NAMALWA (cell line): Measurements from ENCODE around the gene FTCD.

ENCODE experiments used
- DNase-seq: peaks from one replicate; pipeline ENCODE4 v3.0.0-alpha.2; 2015; ENCODE audit warnings: low spot score

The FTCD gene

DNA sequence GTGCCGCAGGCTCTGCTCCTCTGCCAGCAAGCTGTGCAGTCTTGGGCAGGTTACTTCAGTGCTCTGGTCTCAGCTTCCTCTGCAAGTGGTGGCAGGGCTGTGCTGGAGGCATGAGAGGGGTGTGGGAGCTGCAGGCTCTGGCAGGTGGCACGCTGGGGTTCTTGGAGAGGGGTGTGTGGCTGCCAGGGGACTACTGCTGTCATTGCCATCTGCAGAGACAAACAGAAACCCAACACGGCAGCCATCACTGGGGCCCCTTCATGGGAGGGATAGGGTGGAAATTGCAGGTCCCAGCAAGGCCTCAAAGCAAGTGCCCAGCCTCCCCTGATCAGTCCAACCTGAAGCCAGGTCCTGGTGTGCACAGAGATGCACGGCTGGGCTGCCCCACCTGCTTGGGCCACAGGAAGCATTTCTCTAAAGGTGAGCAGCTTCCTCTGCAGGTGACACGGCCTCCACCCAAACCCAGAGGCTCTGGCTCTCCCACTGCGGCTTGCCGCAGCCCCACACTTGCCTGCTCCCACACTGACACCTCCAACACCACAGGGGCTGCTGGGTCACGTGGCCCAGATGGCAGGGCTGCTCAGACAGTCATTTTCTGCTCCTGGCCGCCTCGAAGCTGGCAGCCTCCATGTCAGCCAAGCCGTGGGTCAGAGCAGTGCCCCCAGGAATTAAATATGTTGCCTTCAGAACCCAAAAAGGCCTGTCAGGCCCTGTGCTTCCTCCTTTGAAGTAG, 61.5 kb downstream of the FTCD start:
- DNase-seq: no peak

DNA sequence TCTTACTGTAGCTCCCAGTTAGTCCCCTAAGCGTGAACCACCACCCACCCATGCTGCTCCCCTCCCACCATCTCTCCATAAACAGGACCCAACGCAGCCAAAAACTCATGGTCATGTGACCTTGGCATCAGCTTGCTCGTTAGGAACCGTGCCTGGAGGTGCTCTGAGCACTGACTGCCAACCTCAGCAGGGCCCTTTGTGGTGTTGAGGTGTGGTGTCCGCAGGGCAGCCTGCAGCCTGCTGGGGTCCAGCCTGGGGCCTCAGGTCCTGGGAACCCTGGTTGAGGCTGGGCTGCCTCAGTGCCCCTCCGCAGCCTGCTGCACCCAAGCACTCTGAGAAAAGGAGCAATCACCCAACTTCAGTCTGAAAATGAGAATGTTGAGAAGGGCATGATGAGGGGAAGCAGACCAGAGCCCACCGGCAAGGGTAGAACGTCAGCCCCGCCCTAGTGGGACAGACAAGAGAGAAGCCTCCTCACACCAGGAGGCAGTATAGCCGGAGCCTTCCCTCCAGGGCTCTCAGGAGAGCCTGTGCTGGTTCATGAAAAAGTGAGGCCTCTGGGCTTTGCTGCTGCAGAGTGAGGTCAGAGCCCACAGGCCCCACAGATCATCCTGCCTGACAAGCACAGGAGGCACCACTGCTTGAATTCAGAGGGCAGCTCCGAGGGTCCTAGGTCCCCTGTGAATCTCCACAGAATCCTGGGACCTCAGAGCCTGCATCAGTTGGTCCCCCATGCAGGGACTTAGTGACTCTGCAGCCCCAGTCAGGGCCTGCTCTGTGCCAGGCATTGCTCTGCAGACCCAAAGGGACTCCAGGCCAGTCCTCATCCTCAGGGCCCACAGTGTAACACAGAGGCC, 62.3 kb downstream of the FTCD start:
- no peak for DNase-seq

DNA sequence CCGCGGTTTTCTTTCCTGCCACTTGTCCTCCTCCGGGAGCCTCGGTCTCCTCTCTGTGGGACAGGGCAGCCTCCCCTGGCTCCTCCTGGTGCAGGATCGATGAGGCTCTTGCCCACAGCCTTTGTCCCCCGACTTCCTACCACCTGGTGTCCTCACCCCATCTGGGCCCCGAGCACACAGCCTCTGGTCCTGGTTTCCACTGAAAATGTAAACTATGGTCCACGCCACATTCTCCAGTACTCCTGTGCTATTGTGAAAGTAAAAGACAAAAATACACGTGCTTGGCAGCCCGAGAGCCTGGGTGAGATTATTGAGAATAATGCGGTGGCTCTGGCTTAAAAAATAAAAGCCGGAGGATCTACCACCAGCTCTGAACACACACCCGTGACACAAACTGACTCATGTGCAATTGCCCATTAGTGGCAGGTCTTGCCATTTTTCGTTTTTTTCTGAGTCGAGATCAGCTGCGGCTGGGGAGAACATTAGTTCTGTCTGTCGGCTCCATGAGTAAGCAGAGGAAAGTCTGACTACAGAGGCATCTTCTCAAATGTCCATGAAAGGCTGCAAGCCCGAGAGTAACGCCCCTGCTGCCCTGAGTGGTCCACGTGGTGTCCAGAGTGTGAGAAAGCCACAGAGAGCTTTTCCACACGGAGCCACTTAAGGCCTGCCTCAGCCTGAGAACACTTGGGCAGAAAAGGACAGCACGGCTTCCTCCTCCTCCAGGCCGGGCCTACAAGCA, 63.2 kb downstream of the FTCD start:
- no peak for DNase-seq

DNA sequence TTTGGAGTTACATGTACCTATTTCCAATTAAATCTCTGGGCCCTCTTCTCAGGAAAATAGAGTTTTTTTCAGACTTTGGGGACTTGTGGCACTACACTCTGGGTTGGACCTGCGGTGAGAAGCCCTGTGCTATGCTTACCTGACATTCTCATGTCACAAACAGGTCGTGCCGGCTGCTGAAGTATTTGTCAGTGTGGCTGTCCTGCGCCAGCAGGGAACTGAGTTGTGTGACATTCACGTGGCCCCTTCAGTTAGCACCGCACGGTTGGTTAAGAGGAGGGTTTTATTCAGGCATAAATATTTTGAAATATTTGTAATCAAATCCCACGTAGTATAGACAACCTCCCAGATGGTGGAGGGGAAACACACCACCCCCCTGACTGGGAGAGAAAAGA, 63.8 kb downstream of the FTCD start:
- no peak for DNase-seq

DNA sequence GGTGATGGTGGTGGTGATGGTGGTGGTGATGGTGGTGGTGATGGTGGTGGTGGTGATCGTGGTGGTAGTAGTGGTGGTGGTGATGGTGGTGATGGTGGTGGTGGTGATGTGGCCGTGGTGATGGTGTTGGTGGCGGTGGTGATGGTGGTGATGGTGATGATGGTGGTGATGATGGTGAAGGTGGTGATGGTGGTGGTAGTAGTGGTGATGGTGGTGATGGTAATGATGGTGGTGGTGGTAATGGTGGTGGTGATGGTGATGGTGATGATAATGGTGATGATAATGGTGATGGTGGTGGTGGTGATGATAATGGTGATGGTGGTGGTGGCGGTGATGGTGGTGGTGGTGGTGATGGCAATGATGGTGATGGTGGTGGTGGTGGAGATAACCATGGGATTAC, 64.3 kb downstream of the FTCD start:
- DNase-seq: no peak

DNA sequence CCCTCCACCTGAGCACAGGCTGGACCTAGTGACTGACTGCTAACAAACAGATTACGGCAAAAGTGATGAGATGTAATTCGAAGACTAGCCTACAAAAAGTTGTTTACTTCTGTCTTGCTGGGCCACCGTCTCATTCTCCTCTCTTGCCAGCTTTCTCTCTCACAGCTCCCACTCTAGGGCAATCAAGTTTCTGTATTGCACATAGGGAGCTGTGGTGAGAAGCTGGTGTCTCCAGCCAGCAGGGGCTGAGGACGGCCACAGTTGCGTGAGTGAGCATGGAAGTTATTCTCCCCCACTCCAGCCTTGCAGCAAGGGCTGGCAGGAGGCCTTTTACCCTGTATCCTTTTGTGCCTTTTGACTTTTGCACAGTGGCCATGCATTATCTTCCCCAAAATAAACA, 66.1 kb downstream of the FTCD start:
- no peak for DNase-seq

DNA sequence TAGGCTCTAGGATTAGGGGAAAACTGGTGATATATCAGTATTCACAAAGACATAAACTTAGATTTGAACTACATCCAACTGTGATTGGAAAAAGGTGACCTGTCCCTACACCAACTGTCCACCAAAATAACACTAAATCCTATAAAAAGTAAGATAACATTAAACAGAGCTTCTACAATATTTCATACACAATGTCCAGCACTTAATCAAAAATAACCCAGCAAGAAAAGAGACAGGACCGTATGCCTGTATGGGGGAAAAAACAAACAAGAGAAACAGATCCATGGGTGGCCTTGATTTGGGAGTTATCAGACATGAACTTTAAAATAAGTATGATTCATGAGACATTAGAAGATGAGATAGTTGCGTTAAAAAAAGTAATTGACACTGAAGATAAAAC, 67.2 kb downstream of the FTCD start:
- DNase-seq: no peak

DNA sequence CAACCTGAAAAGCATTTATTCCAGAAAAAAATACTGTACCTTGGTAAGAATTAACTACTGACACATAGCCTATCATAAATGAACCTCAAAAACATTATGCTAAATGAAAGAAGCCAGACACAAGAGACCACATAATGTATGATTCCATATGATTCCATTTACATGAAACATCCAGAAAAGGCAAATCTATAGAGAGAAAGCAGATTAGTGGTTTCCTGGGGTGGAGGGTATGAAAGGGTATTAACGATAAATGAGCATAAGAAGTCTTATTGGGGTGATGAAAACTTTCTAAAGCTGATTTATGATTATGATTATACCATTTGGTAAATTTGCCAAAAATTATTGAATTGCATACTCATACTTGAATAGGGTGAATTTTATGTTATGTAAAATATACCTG, 67.7 kb downstream of the FTCD start:
- DNase-seq: no peak
